ENCODE results near the gene AFF1.

- TF ChIP-seq SIN3A (IDR thresholded peaks at IDR 0.05; ENCODE audit: borderline replicate concordance, insufficient read depth, low read length) (no peak), POLR2AphosphoS5 (IDR thresholded peaks at IDR 0.05; ENCODE audit: low read depth, low read length) (no peak)
These were observed 142.0 kb downstream of the AFF1 start for GRCh38 chr4:87076690-87077358.

Data from PFSK-1 (cell line).